ENCODE measurements around the gene ISY1.

DNA sequence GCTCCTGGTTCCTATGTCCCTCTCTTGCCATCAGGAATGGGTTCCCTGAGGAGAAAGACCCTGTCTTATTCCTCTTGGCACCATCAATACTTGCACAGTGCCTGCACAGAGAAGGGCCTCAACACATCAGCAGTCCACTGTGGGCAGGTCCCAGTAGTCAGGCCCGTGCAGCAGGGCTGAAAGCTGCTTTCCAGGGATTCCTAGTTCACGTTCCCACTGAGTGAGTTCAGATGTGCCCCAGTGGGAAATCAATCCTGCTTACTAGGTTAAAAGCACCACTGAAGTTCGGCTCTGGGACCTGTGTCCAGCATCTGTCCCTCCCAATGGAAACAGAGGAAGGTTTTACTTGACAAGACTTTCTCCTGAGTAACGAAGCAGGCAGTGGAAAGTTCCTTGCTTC is 55.0 kb downstream of the ISY1 start:
- TF ChIP-seq EP300 (IDR thresholded peaks at IDR 0.05) (no peak), CTCF (IDR thresholded peaks at IDR 0.05) (no peak), PHF8 (IDR thresholded peaks at IDR 0.05; ENCODE audit: borderline replicate concordance, low read depth) (no peak), EHF (CRISPR knock-in tag; IDR thresholded peaks at IDR 0.05) (no peak), POLR2A (IDR thresholded peaks at IDR 0.05; ENCODE audit: low read length) (no peak), POLR2AphosphoS2 (conservative IDR thresholded peaks at IDR 0.05; ENCODE audit: low read length) (no peak), ESRRA (IDR thresholded peaks at IDR 0.05; ENCODE audit: borderline replicate concordance, low read length) (no peak), RNF2 (IDR thresholded peaks at IDR 0.05; ENCODE audit: borderline replicate concordance, low read depth) (no peak), SMC3 (IDR thresholded peaks at IDR 0.05) (no peak), REST (IDR thresholded peaks at IDR 0.05) (no peak), RAD21 (conservative IDR thresholded peaks at IDR 0.05 in 1 of 2, IDR thresholded peaks at IDR 0.05 in 1 of 2) (no peak), MAZ (IDR thresholded peaks at IDR 0.05; ENCODE audit: borderline replicate concordance, low read depth, low read length) (no peak)
- TF ChIP-seq, protein P1, sequence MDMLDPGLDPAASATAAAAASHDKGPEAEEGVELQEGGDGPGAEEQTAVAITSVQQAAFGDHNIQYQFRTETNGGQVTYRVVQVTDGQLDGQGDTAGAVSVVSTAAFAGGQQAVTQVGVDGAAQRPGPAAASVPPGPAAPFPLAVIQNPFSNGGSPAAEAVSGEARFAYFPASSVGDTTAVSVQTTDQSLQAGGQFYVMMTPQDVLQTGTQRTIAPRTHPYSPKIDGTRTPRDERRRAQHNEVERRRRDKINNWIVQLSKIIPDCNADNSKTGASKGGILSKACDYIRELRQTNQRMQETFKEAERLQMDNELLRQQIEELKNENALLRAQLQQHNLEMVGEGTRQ (IDR thresholded peaks at IDR 0.05): no peak
